Parathyroid adenoma (tissue), 2 donors: Measurements from ENCODE around the gene ST6GALNAC6.

Experiments used
- H2AFZ ChIP-seq: fragments of 300-600 bp; sonication (generic); one replicate; pipeline ENCODE4 v1.7.0; 2017; ENCODE audit warnings: antibody characterized with exemption, mild to moderate bottlenecking
- H3K27ac ChIP-seq: fragments of 300-600 bp; sonication (generic); one replicate; pipeline ENCODE4 v1.7.0; 2017
- H3K27me3 ChIP-seq: fragments of 300-600 bp; sonication (generic); one replicate; pipeline ENCODE4 v1.7.0; 2017; ENCODE audit warnings: low read length; ENCODE audit not compliant: control insufficient read depth, insufficient read depth
- H3K36me3 ChIP-seq: fragments of 300-600 bp; sonication (generic); one replicate; pipeline ENCODE4 v1.7.0; 2017; ENCODE audit warnings: low read length; ENCODE audit not compliant: control insufficient read depth, insufficient read depth
- H3K4me1 ChIP-seq: fragments of 300-600 bp; sonication (generic); one replicate; pipeline ENCODE4 v1.7.0; 2017; ENCODE audit warnings: control low read depth
- H3K4me2 ChIP-seq: fragments of 300-600 bp; sonication (generic); one replicate; pipeline ENCODE4 v1.7.0; 2017; ENCODE audit warnings: low read length
- H3K4me3 ChIP-seq: fragments of 300-600 bp; sonication (generic); one replicate; pipeline ENCODE4 v1.7.0; 2017; ENCODE audit warnings: low read depth, low read length
- H3K79me2 ChIP-seq: fragments of 300-600 bp; sonication (generic); one replicate; pipeline ENCODE4 v1.7.0; 2017; ENCODE audit warnings: control low read depth
- H3K9ac ChIP-seq: fragments of 300-600 bp; sonication (generic); one replicate; pipeline ENCODE4 v1.7.0; 2017; ENCODE audit warnings: mild to moderate bottlenecking
- H3K9me3 ChIP-seq: fragments of 300-600 bp; sonication (generic); one replicate; pipeline ENCODE4 v1.7.0; 2017; ENCODE audit warnings: low read length; ENCODE audit not compliant: control insufficient read depth
- TF ChIP-seq, protein P1 (sequence below): fragments of 300-600 bp; sonication (generic); IDR thresholded peaks from one replicate; pipeline ENCODE4 v1.7.0; 2017; ENCODE audit warnings: antibody characterized with exemption, mild to moderate bottlenecking
- donor health status: primary hyperparathyroidism.

The ST6GALNAC6 gene

DNA sequence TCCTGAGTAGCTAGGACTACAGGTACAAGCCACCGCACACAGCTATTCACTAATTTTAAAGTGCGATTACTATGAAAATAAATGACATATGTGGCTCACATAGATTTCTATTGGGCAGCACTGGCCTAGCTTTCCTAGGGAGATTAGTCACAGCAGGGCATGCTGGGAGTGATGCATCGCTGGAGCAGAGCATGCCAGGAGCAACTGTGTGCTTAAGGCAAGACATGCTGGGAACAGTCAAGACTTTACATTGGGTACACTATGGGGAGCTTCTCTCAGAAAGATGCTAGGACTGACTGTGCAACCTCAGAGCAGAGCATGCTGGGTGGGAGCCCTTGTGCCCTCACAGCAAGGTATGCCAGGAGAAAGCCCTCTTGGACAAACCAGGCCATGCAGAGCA lies 9.3 kb downstream of the ST6GALNAC6 start:
- Histone ChIP-seq H2AFZ (no peak overlapping the region), H3K9me3 (no peaks in the 10 kb centered on the region), H3K27ac (no peak overlapping the region), H3K79me2 (no peaks in the 10 kb centered on the region), H3K36me3 (no peaks in the 10 kb centered on the region), H3K4me2 (no peak overlapping the region), H3K4me1 (no peaks in the 10 kb centered on the region), H3K4me3 (no peak overlapping the region), H3K9ac (no peak overlapping the region), H3K27me3 (no peaks in the 10 kb centered on the region)
- TF ChIP-seq, protein P1, sequence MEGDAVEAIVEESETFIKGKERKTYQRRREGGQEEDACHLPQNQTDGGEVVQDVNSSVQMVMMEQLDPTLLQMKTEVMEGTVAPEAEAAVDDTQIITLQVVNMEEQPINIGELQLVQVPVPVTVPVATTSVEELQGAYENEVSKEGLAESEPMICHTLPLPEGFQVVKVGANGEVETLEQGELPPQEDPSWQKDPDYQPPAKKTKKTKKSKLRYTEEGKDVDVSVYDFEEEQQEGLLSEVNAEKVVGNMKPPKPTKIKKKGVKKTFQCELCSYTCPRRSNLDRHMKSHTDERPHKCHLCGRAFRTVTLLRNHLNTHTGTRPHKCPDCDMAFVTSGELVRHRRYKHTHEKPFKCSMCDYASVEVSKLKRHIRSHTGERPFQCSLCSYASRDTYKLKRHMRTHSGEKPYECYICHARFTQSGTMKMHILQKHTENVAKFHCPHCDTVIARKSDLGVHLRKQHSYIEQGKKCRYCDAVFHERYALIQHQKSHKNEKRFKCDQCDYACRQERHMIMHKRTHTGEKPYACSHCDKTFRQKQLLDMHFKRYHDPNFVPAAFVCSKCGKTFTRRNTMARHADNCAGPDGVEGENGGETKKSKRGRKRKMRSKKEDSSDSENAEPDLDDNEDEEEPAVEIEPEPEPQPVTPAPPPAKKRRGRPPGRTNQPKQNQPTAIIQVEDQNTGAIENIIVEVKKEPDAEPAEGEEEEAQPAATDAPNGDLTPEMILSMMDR = no peak

DNA sequence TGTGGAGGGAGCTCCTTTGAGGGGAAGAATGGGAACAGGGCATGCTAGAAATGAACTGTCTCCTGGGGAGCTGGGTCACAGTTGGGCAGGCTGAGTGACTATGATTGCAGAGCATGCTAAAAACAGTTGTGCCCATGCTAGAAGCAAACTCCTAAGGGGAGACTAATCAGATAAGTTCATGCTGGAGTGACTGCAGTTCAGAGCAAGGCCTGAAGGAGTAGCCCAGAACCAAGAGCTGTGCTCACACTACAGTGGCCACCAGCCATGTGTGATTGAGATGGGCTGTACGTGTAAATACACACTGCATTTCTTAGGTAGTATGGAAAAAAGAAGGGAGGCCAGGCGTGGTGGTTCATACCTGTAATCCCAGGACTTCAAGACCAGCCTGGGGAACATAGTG lies 11.6 kb downstream of the ST6GALNAC6 start:
- Histone ChIP-seq H3K27ac (no peak overlapping the region), H2AFZ (no peak overlapping the region), H3K4me2 (no peak overlapping the region), H3K27me3 (no peaks in the 10 kb centered on the region), H3K4me1 (peaks cover 3% of the 10 kb centered on the region), H3K9ac (no peak overlapping the region), H3K4me3 (no peak overlapping the region), H3K36me3 (no peaks in the 10 kb centered on the region), H3K79me2 (no peaks in the 10 kb centered on the region), H3K9me3 (no peaks in the 10 kb centered on the region)
- TF ChIP-seq, protein P1 = no peak

DNA sequence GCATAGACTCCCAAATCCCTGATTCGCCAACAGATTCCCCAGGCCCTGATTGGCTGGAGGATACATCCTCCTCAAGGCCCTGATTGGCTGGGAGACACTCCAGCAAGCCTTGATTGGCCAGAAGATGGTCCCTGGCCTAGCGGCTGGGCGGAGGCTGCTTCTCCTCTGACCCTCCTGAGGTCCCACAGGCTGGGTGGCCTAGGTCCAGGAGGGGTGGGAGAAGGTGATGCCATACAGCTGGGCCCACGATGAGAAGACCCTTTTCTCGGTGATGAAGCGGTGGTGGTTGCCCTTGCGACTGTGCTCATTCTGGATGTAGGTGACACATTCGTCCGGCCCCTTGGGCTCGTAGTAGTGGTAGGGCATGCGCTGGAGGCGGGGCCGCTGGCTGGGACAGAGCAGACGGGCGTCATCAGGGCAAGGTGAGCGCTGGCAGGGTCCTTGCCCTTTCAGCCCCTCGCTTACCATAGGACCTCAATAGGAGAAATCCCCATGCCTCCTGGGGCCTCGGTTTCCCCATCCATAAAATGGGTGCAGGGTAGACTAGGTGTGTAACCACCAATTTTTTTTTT lies 12.9 kb downstream of the ST6GALNAC6 start:
- Histone ChIP-seq H3K4me1 (peaks cover 3% of the 10 kb centered on the region), H3K36me3 (no peaks in the 10 kb centered on the region), H3K4me2 (no peak overlapping the region), H3K27me3 (no peaks in the 10 kb centered on the region), H3K9me3 (no peaks in the 10 kb centered on the region), H3K4me3 (no peak overlapping the region), H3K9ac (no peak overlapping the region), H3K79me2 (no peaks in the 10 kb centered on the region), H2AFZ (no peak overlapping the region), H3K27ac (no peak overlapping the region)
- TF ChIP-seq, protein P1 = no peak

DNA sequence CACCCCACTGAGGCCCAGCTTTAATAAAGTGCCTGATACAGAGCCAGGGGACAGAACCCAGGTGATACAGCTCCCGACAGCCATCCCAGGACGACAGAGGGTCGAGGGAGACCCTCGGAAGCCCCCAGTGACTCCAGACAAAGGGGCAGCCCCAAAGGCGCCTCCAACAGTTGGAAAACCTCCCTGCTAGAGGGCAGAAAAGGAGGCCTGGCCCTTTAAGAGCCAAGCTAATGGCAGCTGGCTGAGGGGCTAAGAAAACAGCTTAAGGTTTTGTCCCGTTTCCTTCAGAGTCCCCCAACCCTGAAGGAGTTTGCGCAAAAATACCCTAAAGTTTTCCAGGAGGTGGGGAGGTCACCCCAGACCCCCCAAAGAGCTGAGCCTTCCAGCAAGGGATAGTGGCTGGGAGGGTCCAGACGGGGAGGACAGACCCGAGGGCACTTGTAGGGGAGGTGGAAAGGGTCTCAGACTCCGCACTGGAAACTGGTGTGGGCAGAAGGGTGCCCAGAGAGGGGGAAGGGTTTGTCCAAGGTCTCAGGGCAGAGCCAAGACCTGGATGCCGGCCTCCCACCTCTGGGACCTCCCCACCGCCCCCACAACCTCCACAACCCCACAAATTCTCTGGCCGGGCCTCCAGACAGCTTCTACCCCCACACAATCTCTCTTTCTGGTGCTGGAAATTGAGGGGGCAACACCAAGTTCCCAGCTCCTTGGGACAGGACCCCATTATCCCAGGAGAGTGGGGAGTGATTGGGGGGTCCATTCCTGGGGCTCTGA lies 13.7 kb downstream of the ST6GALNAC6 start:
- H3K36me3 ChIP-seq = no peaks in the 10 kb centered on the region
- H3K4me1 ChIP-seq = peaks cover 3% of the 10 kb centered on the region
- H3K4me3 ChIP-seq = no peak overlapping the region
- no peaks in the 10 kb centered on the region for H3K79me2 ChIP-seq
- no peak overlapping the region for H3K4me2 ChIP-seq
- H3K9ac ChIP-seq = no peak overlapping the region
- TF ChIP-seq, protein P1 = no peak
- H3K27me3 ChIP-seq = no peaks in the 10 kb centered on the region
- H3K9me3 ChIP-seq = no peaks in the 10 kb centered on the region
- H2AFZ ChIP-seq = no peak overlapping the region
- H3K27ac ChIP-seq = no peak overlapping the region
